ENCODE results near the gene IMPG2. TPM values are rescaled to one million over a fixed set of nuclear protein-coding genes. Genes with fewer than 3 reads are reported as not detected.

The IMPG2 gene
- total RNA-seq, 4 donors from 2014 or later: under 0.01 to 2.6 (median 0.70) TPM; not detected in 1

DNA sequence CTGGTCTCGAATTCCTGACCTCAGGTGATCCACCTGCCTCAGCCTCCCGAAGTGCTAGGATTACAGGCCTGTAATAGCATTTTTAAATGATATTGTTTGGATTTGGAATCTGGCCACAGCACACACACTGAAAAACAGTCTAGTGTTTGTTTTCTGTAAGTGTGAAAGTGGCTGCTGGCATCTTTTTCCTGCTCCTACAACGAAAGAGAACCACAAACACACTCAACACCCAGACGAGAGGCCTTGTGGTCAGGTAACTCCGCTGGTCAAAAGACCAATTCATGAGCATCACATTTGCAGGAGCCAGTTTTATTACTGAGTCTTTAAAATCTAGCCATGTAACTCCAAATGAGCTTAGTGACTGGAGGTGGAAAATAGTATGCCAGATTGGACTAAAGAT lies 50.2 kb downstream of the IMPG2 start:
- H3K27ac ChIP-seq: no peak overlapping the region

GRCh38 chr3:101268971-101269671 lies 51.3 kb downstream of the IMPG2 start:
- intact Hi-C loops (cut with DNase I; ENCODE audit: low total_unique reads): no loop called here
- Histone ChIP-seq H3K27ac (no peak overlapping the region), H3K9me3 (no peaks in the 10 kb centered on the region), H3K27me3 (no peaks in the 10 kb centered on the region), H3K4me3 (no peak overlapping the region), H3K36me3 (no peaks in the 10 kb centered on the region), H3K4me1 (no peaks in the 10 kb centered on the region)
- no peak for TF ChIP-seq CTCF (IDR thresholded peaks at IDR 0.05)
- TF ChIP-seq POLR2A (IDR thresholded peaks at IDR 0.05): no peak
- no peak for DNase-seq

More for the DNA sequence above, 50.2 kb downstream of the IMPG2 start:
- no peaks in the 10 kb centered on the region for H3K9me3 ChIP-seq
- no peak for DNase-seq
- no peaks in the 10 kb centered on the region for H3K4me1 ChIP-seq
- intact Hi-C loops (cut with DNase I; ENCODE audit: low total_unique reads): no loop called here
- H3K36me3 ChIP-seq: no peaks in the 10 kb centered on the region
- H3K27me3 ChIP-seq: no peaks in the 10 kb centered on the region
- TF ChIP-seq POLR2A (IDR thresholded peaks at IDR 0.05) (no peak), CTCF (IDR thresholded peaks at IDR 0.05) (no peak)
- H3K4me3 ChIP-seq: no peak overlapping the region

- TF ChIP-seq POLR2A (IDR thresholded peaks at IDR 0.05): no peak
- no peak for TF ChIP-seq CTCF (IDR thresholded peaks at IDR 0.05)
- H3K36me3 ChIP-seq: no peaks in the 10 kb centered on the region
- no peak for DNase-seq
- no peak overlapping the region for H3K27ac ChIP-seq
- H3K4me3 ChIP-seq: no peak overlapping the region
- intact Hi-C loops (cut with DNase I; ENCODE audit: low total_unique reads): no loop called here
- no peaks in the 10 kb centered on the region for H3K27me3 ChIP-seq
- H3K4me1 ChIP-seq: no peaks in the 10 kb centered on the region
- H3K9me3 ChIP-seq: no peaks in the 10 kb centered on the region
These were observed 52.2 kb downstream of the IMPG2 start for GRCh38 chr3:101268141-101268540.

DNA sequence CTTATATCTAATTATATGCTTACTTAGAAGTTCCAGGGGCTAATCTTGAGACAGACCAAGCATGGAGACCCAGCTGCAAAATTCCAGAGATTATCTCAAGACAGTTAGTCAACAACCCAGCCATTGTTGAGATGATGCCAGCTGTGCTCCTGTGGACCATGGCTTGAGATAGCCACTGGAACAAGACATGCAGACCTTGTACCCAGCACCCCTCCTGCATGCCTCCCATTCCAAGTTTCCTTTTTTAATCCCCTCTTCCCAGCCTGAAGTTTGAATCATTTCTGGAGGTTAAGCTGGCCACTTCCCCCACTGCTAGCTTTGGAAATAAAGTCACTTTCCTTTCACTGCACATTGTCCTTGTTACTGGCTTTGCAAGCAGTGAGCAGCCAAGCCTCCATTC lies 53.8 kb downstream of the IMPG2 start:
- no peak overlapping the region for H3K27ac ChIP-seq
- H3K36me3 ChIP-seq: no peaks in the 10 kb centered on the region
- no peaks in the 10 kb centered on the region for H3K4me1 ChIP-seq
- H3K9me3 ChIP-seq: no peaks in the 10 kb centered on the region
- no peaks in the 10 kb centered on the region for H3K27me3 ChIP-seq
- no peak for DNase-seq
- TF ChIP-seq POLR2A (IDR thresholded peaks at IDR 0.05) (no peak), CTCF (IDR thresholded peaks at IDR 0.05) (no peak)
- H3K4me3 ChIP-seq: no peak overlapping the region
- intact Hi-C loops (cut with DNase I; ENCODE audit: low total_unique reads): no loop called here

- intact Hi-C loops (cut with DNase I; ENCODE audit: low total_unique reads): no loop called here
- Histone ChIP-seq H3K27ac (no peak overlapping the region), H3K9me3 (no peaks in the 10 kb centered on the region), H3K36me3 (no peaks in the 10 kb centered on the region), H3K4me1 (no peaks in the 10 kb centered on the region), H3K27me3 (no peaks in the 10 kb centered on the region), H3K4me3 (no peak overlapping the region)
- DNase-seq: no peak
- no peak for TF ChIP-seq CTCF (IDR thresholded peaks at IDR 0.05)
- no peak for TF ChIP-seq POLR2A (IDR thresholded peaks at IDR 0.05)
These were observed 54.3 kb downstream of the IMPG2 start for GRCh38 chr3:101266071-101266470.

Data from uterus (tissue), 4 donors.